Smooth muscle cell (in vitro differentiated cells): Measurements from ENCODE around the gene ANKFY1. TPM values are rescaled to one million over a fixed set of nuclear protein-coding genes. Genes with fewer than 3 reads are reported as not detected.

Experiments
- DNase-seq: peaks from one replicate; lab custom pipeline; 2025; ENCODE audit not compliant: unreplicated experiment; lab: John Stamatoyannopoulos, UW
- H2AFZ ChIP-seq: fragments of 200-600 bp; sonication (generic); 2 replicates; pipeline ENCODE4 v1.6.0; 2016; ENCODE audit warnings: antibody characterized with exemption, low read depth, mild to moderate bottlenecking
- H3F3A ChIP-seq: fragments of 200-600 bp; sonication (generic); 2 replicates; pipeline ENCODE4 v1.6.0; 2017; ENCODE audit warnings: antibody characterized with exemption, low read depth
- H3K27ac ChIP-seq: fragments of 200-600 bp; sonication (generic); 2 replicates; pipeline ENCODE4 v1.5.1; 2016; ENCODE audit warnings: low read depth, mild to moderate bottlenecking
- H3K27me3 ChIP-seq: fragments of 200-600 bp; sonication (generic); 2 replicates; pipeline ENCODE4 v1.6.1; 2016; ENCODE audit warnings: low read depth, mild to moderate bottlenecking
- H3K36me3 ChIP-seq: fragments of 200-600 bp; sonication (generic); 2 replicates; pipeline ENCODE4 v1.5.1; 2016; ENCODE audit warnings: low read depth
- H3K4me1 ChIP-seq: fragments of 200-600 bp; sonication (generic); 2 replicates; pipeline ENCODE4 v1.5.1; 2016; ENCODE audit warnings: low read depth
- H3K4me2 ChIP-seq: fragments of 200-600 bp; sonication (generic); 2 replicates; pipeline ENCODE4 v1.6.0; 2016; ENCODE audit warnings: mild to moderate bottlenecking
- H3K4me3 ChIP-seq: fragments of 200-600 bp; sonication (generic); 2 replicates; pipeline ENCODE4 v1.5.1; 2016; ENCODE audit warnings: mild to moderate bottlenecking
- H3K79me2 ChIP-seq: fragments of 200-600 bp; sonication (generic); 2 replicates; pipeline ENCODE4 v1.6.0; 2016; ENCODE audit warnings: low read depth, mild to moderate bottlenecking
- H3K9ac ChIP-seq: fragments of 200-600 bp; sonication (generic); 2 replicates; pipeline ENCODE4 v1.6.0; 2016; ENCODE audit warnings: low read depth
- H3K9me3 ChIP-seq: fragments of 200-600 bp; sonication (generic); replicated peaks from 2 replicates; pipeline ENCODE4 v1.5.1; 2016; ENCODE audit warnings: low read depth
- H4K20me1 ChIP-seq: fragments of 200-600 bp; sonication (generic); 2 replicates; pipeline ENCODE4 v1.6.0; 2016; ENCODE audit warnings: low read depth
- WGBS: methylation state at CpG from one replicate; pipeline ENCODE4 v1.1.7; 2016; ENCODE audit warnings: low lambda C conversion rate; 5-methylcytosine and 5-hydroxymethylcytosine counted together
- polyA plus RNA-seq: library from polyadenylated mRNA; unstranded; fragments of >200 nt; fragmentation: Nextera tagmentation; extraction: Ambion mirVana; gene quantifications from 2 replicates; pipeline ENCODE4 v1.2.1, GENCODE V29; 2016
- total RNA-seq: library from RNA; depleted of rRNA; stranded (reverse); fragments of >200 nt; gene quantifications from 2 replicates; pipeline ENCODE4 v1.2.3, GENCODE V29; 2014
- TF ChIP-seq, protein P1 (sequence below): fragments of 200-600 bp; sonication (generic); IDR thresholded peaks from 2 replicates; pipeline ENCODE4 v1.5.1; 2017; ENCODE audit warnings: borderline replicate concordance, mild to moderate bottlenecking, antibody characterized with exemption; ENCODE audit not compliant: insufficient read depth, poor library complexity, severe bottlenecking

ANKFY1 gene
- total and polyA plus RNA-seq, 2 experiments from 2014 or later = 11.5 to 26.3 TPM

DNA sequence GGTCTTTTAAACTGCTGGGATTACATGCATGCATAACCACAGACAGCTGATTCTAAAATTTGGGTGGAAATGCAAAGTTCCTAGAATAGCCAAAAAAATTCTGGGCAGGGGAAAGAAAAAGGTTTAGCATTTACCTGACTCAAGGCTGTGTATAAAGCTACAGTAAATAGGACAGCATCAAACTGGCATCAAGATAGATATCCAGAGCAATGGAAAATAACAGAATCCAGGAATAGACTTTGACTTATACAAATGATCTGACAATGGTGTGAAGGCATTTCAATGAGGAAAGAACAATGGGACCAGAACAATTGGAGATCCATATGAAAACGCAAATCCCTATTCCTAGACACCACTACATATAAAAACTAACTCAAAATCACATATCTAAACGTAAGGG, 12.9 kb downstream of the ANKFY1 start:
- WGBS = 80% methylated on average over 2 of the region's 2 CpGs
- TF ChIP-seq, protein P1, sequence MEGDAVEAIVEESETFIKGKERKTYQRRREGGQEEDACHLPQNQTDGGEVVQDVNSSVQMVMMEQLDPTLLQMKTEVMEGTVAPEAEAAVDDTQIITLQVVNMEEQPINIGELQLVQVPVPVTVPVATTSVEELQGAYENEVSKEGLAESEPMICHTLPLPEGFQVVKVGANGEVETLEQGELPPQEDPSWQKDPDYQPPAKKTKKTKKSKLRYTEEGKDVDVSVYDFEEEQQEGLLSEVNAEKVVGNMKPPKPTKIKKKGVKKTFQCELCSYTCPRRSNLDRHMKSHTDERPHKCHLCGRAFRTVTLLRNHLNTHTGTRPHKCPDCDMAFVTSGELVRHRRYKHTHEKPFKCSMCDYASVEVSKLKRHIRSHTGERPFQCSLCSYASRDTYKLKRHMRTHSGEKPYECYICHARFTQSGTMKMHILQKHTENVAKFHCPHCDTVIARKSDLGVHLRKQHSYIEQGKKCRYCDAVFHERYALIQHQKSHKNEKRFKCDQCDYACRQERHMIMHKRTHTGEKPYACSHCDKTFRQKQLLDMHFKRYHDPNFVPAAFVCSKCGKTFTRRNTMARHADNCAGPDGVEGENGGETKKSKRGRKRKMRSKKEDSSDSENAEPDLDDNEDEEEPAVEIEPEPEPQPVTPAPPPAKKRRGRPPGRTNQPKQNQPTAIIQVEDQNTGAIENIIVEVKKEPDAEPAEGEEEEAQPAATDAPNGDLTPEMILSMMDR = no peak
- H3K4me2 ChIP-seq = no peak overlapping the region
- H3K27me3 ChIP-seq = no peaks in the 10 kb centered on the region
- no peak overlapping the region for H3K27ac ChIP-seq
- peaks cover 90% of the 10 kb centered on the region for H4K20me1 ChIP-seq
- H3K9ac ChIP-seq = no peak overlapping the region
- no peaks in the 10 kb centered on the region for H3K9me3 ChIP-seq
- no peak overlapping the region for H3K4me3 ChIP-seq
- peaks cover 11% of the 10 kb centered on the region for H3K4me1 ChIP-seq
- no peaks in the 10 kb centered on the region for H3F3A ChIP-seq
- no peaks in the 10 kb centered on the region for H3K36me3 ChIP-seq
- no peak for DNase-seq
- H3K79me2 ChIP-seq = peaks cover 83% of the 10 kb centered on the region
- no peak overlapping the region for H2AFZ ChIP-seq

DNA sequence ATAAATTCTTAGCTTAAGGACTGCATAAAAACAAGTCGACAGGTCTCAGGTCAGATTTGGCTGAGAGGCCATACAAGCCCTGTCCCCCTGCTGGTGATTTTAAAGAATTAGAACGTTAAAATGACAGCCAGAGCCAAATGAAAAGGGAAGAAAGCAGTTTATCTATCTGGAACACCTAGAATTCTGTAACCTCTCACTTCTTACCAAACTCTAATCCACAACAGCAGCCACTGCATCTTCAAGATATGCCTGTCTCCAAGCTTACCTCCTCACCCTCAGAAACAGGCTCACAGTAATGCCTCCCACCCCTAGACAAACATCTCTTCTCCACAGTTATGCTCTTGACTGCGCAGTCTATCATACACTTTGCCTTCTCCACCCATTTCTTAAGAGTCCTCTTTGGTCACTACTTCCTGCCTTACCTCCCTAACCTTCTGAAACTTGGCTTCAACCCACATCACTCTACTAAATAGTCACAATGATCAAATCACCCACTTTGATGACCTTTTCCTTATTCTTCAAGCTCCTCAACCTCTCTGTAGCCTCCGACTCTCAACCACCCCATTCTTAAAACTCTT, 14.2 kb downstream of the ANKFY1 start:
- Histone ChIP-seq H3K4me1 (peaks cover 11% of the 10 kb centered on the region), H3K9ac (no peak overlapping the region), H2AFZ (no peak overlapping the region), H3K27ac (no peak overlapping the region), H3K36me3 (no peaks in the 10 kb centered on the region), H3K4me2 (no peak overlapping the region), H3K27me3 (no peaks in the 10 kb centered on the region), H4K20me1 (peaks cover 90% of the 10 kb centered on the region), H3K79me2 (peaks cover 82% of the 10 kb centered on the region), H3K4me3 (no peak overlapping the region), H3K9me3 (no peaks in the 10 kb centered on the region), H3F3A (no peaks in the 10 kb centered on the region)
- TF ChIP-seq, protein P1 = peak; percentile 62
- DNase-seq = no peak
- WGBS = 63% methylated on average over 4 of the region's 4 CpGs

DNA sequence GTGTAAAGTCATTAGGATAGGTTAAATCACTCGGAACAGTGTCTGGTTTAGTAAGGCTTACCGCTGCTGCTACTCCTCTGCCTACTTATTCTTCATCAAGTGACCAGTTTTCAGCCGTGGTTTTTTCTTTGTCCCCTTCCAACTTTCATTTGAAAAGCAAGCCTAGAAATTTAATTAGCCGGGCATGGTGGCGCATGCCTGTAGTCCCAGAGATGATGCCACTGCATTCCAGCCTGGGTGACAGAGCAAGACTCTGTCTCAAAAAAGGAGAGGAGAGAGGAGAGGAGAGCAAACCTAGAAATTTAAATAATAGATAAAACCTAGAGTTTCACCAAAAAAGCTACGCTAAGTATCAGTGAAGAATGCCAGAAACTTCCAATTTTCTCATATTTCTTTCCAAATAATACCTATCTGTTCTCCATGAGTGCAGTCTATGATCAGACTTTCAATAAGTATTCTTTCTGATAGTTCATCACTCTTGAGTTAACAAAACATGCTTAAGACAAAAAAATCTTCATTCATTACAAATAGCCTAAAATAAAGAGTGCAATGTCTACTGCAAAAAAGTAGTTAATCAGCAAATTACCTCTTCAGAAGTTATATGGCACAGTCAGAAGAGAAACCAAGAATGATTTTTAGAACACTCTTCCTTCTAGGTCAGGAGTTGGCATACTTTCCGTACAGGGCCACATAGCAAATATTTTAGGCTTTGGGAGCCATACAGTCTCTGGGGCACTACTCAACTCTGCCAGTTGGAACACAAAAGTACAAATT, 15.1 kb downstream of the ANKFY1 start:
- H3K9me3 ChIP-seq = no peaks in the 10 kb centered on the region
- no peak overlapping the region for H3K4me3 ChIP-seq
- H3K27ac ChIP-seq = peak overlapping the region; percentile 82
- H3K9ac ChIP-seq = peak overlapping the region; percentile 67
- WGBS = 81% methylated on average over 7 of the region's 7 CpGs
- H3K4me2 ChIP-seq = peak overlapping the region; percentile 41
- H3K27me3 ChIP-seq = no peaks in the 10 kb centered on the region
- no peak for DNase-seq
- H3K4me1 ChIP-seq = peaks cover 11% of the 10 kb centered on the region
- peaks cover 95% of the 10 kb centered on the region for H4K20me1 ChIP-seq
- H3K79me2 ChIP-seq = peaks cover 82% of the 10 kb centered on the region
- no peaks in the 10 kb centered on the region for H3K36me3 ChIP-seq
- no peak overlapping the region for H2AFZ ChIP-seq
- TF ChIP-seq, protein P1 = no peak
- no peaks in the 10 kb centered on the region for H3F3A ChIP-seq
